ENCODE measurements around the gene PLPP3. TPM values are rescaled to one million over a fixed set of nuclear protein-coding genes. Genes with fewer than 3 reads are reported as not detected.

The PLPP3 gene
- total RNA-seq, 1 donor from 2014 or later = not detected

DNA sequence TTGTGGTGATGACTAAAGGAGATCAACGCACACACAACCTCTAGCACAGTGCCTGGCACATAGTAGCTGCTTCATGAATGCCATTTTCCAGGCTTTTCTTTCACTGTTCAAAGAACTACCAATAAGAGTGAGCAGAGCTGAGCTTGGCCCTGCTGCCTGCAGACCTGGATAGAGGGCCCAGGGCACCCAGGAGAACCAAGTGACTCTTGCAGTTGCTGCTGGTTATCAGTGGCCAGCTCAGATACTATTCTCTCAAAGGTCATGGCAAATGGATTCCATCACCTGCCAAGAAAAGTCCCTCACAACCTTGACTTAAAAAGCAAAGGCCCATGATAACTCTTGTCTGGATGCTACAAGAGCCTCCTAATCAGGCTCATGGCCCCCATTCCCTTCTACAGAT lies 41.7 kb downstream of the PLPP3 start:
- no peaks in the 10 kb centered on the region for H3K9me3 Mint-ChIP-seq
- no peak overlapping the region for H3K27ac Mint-ChIP-seq
- H3K27me3 Mint-ChIP-seq (ENCODE audit: low read depth) = no peaks in the 10 kb centered on the region
- H3K4me3 Mint-ChIP-seq (ENCODE audit: low read depth) = no peak overlapping the region
- no peak for DNase-seq (ENCODE audit: low spot score)
- no peaks in the 10 kb centered on the region for H3K36me3 Mint-ChIP-seq (ENCODE audit: low read depth)
- intact Hi-C loops (cut with micrococcal nuclease) = no loop called here
- no peaks in the 10 kb centered on the region for H3K4me1 Mint-ChIP-seq (ENCODE audit: low read depth)

DNA sequence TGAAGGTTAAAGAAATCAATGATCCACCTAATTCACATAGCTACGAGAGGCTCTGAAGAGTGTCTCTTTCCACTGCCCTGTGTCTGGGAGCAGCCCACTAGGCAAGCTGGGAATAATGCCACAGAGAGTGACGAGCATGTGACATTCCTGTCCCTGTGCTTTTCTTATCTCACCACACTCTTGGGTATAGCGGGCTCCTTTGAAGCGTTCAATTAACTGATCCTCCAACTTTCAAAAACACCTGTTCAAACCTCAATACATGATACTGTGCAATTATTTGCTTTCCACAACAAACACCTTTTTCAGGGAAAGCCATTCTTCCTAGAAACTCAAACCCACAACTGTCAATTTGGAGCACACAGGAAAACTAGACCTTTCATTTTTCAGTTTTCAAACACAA lies 43.4 kb downstream of the PLPP3 start:
- H3K9me3 Mint-ChIP-seq = no peaks in the 10 kb centered on the region
- no peak overlapping the region for H3K27ac Mint-ChIP-seq
- H3K27me3 Mint-ChIP-seq (ENCODE audit: low read depth) = no peaks in the 10 kb centered on the region
- DNase-seq (ENCODE audit: low spot score) = no peak
- intact Hi-C loops (cut with micrococcal nuclease) = no loop called here
- H3K4me3 Mint-ChIP-seq (ENCODE audit: low read depth) = no peak overlapping the region
- H3K4me1 Mint-ChIP-seq (ENCODE audit: low read depth) = no peaks in the 10 kb centered on the region
- no peaks in the 10 kb centered on the region for H3K36me3 Mint-ChIP-seq (ENCODE audit: low read depth)

DNA sequence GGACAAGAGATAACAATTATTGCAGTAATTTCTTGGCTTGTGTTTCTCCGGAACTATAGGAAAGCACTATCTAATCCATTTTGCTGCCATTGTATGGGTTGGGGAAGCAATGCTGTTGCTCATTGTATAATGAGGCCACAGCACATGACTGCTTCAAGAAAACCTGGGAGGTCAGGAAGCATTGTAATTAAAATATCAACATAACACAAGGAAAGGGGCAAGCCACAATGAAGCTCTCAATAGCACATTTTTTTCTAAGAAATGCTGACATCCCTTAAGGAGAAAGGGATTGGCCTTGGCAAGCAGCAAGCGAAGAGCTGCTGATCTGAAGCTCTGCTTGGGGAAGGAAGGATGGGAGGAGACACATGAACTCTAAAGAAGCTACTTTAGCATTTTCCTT lies 44.0 kb downstream of the PLPP3 start:
- Mint-ChIP-seq H3K27me3 (ENCODE audit: low read depth) (no peaks in the 10 kb centered on the region), H3K36me3 (ENCODE audit: low read depth) (no peaks in the 10 kb centered on the region), H3K4me3 (ENCODE audit: low read depth) (no peak overlapping the region), H3K27ac (no peak overlapping the region), H3K4me1 (ENCODE audit: low read depth) (no peaks in the 10 kb centered on the region), H3K9me3 (no peaks in the 10 kb centered on the region)
- no peak for DNase-seq (ENCODE audit: low spot score)
- intact Hi-C loops (cut with micrococcal nuclease) = no loop called here

DNA sequence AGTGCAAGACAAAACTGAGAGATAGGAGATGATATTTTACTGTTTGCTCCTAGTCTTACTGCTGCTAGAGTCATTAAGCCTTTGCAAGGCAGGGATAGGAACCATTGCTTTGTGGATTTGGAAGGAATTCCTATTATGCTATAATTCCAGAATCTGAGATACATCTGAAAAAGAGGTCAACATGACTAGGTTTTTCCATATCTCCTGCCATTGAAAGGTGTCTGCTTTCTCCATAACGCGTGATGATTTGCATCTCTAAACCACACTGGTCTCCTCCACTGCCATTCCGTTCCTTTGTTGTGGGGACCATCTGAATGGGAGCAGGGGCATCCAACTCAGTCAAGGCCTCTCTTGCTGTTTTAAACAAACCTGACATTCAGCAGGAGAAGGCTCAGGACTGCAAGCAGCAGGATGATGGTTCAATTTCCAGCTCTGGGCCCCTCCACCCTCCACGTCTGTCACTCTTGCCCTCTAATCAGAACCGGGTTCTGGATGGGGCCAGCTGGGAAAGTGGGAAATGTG lies 45.2 kb downstream of the PLPP3 start:
- intact Hi-C loops (cut with micrococcal nuclease) = no loop called here
- Mint-ChIP-seq H3K4me1 (ENCODE audit: low read depth) (no peaks in the 10 kb centered on the region), H3K4me3 (ENCODE audit: low read depth) (no peak overlapping the region), H3K9me3 (no peaks in the 10 kb centered on the region), H3K27ac (no peak overlapping the region), H3K36me3 (ENCODE audit: low read depth) (no peaks in the 10 kb centered on the region), H3K27me3 (ENCODE audit: low read depth) (no peaks in the 10 kb centered on the region)
- DNase-seq (ENCODE audit: low spot score) = no peak

GRCh38 chr1:56533621-56534020 lies 45.7 kb downstream of the PLPP3 start:
- H3K27ac Mint-ChIP-seq = no peak overlapping the region
- intact Hi-C loops (cut with micrococcal nuclease) = no loop called here
- no peak for DNase-seq (ENCODE audit: low spot score)
- H3K4me1 Mint-ChIP-seq (ENCODE audit: low read depth) = no peaks in the 10 kb centered on the region
- H3K27me3 Mint-ChIP-seq (ENCODE audit: low read depth) = no peaks in the 10 kb centered on the region
- H3K9me3 Mint-ChIP-seq = no peaks in the 10 kb centered on the region
- no peak overlapping the region for H3K4me3 Mint-ChIP-seq (ENCODE audit: low read depth)
- no peaks in the 10 kb centered on the region for H3K36me3 Mint-ChIP-seq (ENCODE audit: low read depth)

DNA sequence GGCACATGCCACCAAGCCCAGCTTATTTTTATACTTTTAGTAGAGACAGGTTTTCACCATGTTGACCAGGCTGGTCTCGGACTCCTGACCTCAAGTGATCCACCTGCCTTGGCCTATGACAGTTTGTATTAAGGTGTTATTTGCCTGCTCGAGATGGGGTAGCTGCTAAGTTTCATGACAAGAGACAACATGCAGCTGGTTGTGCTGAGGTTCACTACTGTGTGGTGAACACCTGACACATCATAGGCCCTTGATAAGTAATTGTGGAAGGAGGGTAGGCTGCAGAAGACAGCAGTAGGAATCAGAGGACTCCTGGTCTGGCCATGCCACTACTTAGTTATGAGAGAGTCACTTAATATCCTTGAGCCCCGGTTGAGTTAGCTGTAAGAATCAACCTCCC lies 46.2 kb downstream of the PLPP3 start:
- H3K27ac Mint-ChIP-seq = no peak overlapping the region
- no peak overlapping the region for H3K4me3 Mint-ChIP-seq (ENCODE audit: low read depth)
- H3K36me3 Mint-ChIP-seq (ENCODE audit: low read depth) = no peaks in the 10 kb centered on the region
- H3K4me1 Mint-ChIP-seq (ENCODE audit: low read depth) = no peaks in the 10 kb centered on the region
- DNase-seq (ENCODE audit: low spot score) = no peak
- H3K27me3 Mint-ChIP-seq (ENCODE audit: low read depth) = no peaks in the 10 kb centered on the region
- H3K9me3 Mint-ChIP-seq = no peaks in the 10 kb centered on the region
- intact Hi-C loops (cut with micrococcal nuclease) = no loop called here

DNA sequence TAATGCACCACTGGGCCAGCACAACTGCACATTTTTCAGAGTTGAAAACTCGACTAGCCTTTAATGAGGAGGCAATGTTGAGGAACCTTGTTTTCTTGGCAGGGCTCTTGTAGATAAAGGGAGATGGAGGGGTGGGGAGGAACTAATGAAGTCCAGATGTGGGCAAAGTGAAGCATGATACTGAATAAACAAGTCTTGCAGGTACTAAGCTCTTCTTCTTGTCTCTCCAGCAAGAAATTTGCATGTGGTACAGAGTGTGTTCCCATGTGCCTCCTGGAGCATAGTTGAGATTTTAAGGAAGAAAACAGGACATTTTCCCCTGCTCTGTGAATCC lies 47.0 kb downstream of the PLPP3 start:
- H3K4me3 Mint-ChIP-seq (ENCODE audit: low read depth) = no peak overlapping the region
- intact Hi-C loops (cut with micrococcal nuclease) = no loop called here
- H3K27me3 Mint-ChIP-seq (ENCODE audit: low read depth) = no peaks in the 10 kb centered on the region
- H3K27ac Mint-ChIP-seq = no peak overlapping the region
- H3K9me3 Mint-ChIP-seq = no peaks in the 10 kb centered on the region
- no peaks in the 10 kb centered on the region for H3K4me1 Mint-ChIP-seq (ENCODE audit: low read depth)
- DNase-seq (ENCODE audit: low spot score) = no peak
- no peaks in the 10 kb centered on the region for H3K36me3 Mint-ChIP-seq (ENCODE audit: low read depth)

DNA sequence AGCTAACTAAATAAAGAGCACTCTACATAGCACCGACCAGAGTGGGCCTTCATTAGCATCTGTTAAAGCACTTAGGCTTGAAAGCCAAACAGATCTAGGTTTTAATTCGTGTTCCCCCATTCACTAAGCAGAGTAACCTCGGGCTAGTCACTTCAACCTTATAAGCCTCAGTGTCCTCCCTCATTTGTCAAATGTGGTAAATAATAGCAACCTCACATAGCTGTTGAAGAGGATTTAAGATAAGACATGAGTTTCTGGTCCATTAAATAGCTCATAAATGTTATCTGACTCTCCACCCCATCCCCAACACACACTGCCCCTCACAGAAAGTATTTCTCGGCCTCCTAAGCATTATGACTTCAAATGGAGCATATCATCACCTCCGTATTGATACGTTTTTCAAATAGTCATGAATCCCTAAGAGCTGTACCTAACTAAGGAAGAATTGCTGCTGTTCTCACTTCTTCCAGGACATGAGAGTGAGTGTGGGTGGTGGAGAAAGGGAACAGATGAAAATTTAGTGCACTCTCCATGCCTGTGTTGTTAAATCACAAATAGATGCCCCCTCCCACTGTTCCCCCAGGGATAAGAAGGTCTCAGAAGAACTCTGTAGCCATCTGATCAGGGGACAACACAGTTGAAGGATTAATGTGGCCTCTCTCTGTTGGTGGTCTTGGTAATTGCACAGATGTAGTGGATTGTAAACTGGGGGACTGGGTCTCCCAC lies 47.6 kb downstream of the PLPP3 start:
- no peak for DNase-seq (ENCODE audit: low spot score)
- no peaks in the 10 kb centered on the region for H3K9me3 Mint-ChIP-seq
- no peaks in the 10 kb centered on the region for H3K4me1 Mint-ChIP-seq (ENCODE audit: low read depth)
- no peak overlapping the region for H3K27ac Mint-ChIP-seq
- no peaks in the 10 kb centered on the region for H3K36me3 Mint-ChIP-seq (ENCODE audit: low read depth)
- no peak overlapping the region for H3K4me3 Mint-ChIP-seq (ENCODE audit: low read depth)
- no peaks in the 10 kb centered on the region for H3K27me3 Mint-ChIP-seq (ENCODE audit: low read depth)
- intact Hi-C loops (cut with micrococcal nuclease) = no loop called here

GRCh38 chr1:56529801-56530200 lies 49.6 kb downstream of the PLPP3 start:
- no peaks in the 10 kb centered on the region for H3K36me3 Mint-ChIP-seq (ENCODE audit: low read depth)
- H3K9me3 Mint-ChIP-seq = no peaks in the 10 kb centered on the region
- H3K4me3 Mint-ChIP-seq (ENCODE audit: low read depth) = no peak overlapping the region
- DNase-seq (ENCODE audit: low spot score) = no peak
- no peaks in the 10 kb centered on the region for H3K27me3 Mint-ChIP-seq (ENCODE audit: low read depth)
- H3K27ac Mint-ChIP-seq = no peak overlapping the region
- intact Hi-C loops (cut with micrococcal nuclease) = no loop called here
- peaks cover 4% of the 10 kb centered on the region for H3K4me1 Mint-ChIP-seq (ENCODE audit: low read depth)

- Mint-ChIP-seq H3K36me3 (ENCODE audit: low read depth) (no peaks in the 10 kb centered on the region), H3K4me3 (ENCODE audit: low read depth) (no peak overlapping the region), H3K27me3 (ENCODE audit: low read depth) (no peaks in the 10 kb centered on the region), H3K27ac (no peak overlapping the region), H3K4me1 (ENCODE audit: low read depth) (peaks cover 4% of the 10 kb centered on the region), H3K9me3 (no peaks in the 10 kb centered on the region)
- intact Hi-C loops (cut with micrococcal nuclease) = no loop called here
- no peak for DNase-seq (ENCODE audit: low spot score)
Measured at GRCh38 chr1:56527548-56528302, 51.6 kb downstream of the PLPP3 start.

GRCh38 chr1:56526571-56527174 lies 52.7 kb downstream of the PLPP3 start:
- H3K27ac Mint-ChIP-seq = no peak overlapping the region
- H3K36me3 Mint-ChIP-seq (ENCODE audit: low read depth) = no peaks in the 10 kb centered on the region
- intact Hi-C loops (cut with micrococcal nuclease) = no loop called here
- H3K4me1 Mint-ChIP-seq (ENCODE audit: low read depth) = peaks cover 4% of the 10 kb centered on the region
- no peaks in the 10 kb centered on the region for H3K9me3 Mint-ChIP-seq
- no peak for DNase-seq (ENCODE audit: low spot score)
- no peaks in the 10 kb centered on the region for H3K27me3 Mint-ChIP-seq (ENCODE audit: low read depth)
- H3K4me3 Mint-ChIP-seq (ENCODE audit: low read depth) = no peak overlapping the region

GRCh38 chr1:56525489-56526041 lies 53.8 kb downstream of the PLPP3 start:
- Mint-ChIP-seq H3K9me3 (no peaks in the 10 kb centered on the region), H3K27ac (no peak overlapping the region), H3K27me3 (ENCODE audit: low read depth) (no peaks in the 10 kb centered on the region), H3K4me3 (ENCODE audit: low read depth) (no peak overlapping the region), H3K36me3 (ENCODE audit: low read depth) (no peaks in the 10 kb centered on the region), H3K4me1 (ENCODE audit: low read depth) (peaks cover 4% of the 10 kb centered on the region)
- DNase-seq (ENCODE audit: low spot score) = no peak
- intact Hi-C loops (cut with micrococcal nuclease) = no loop called here

- Mint-ChIP-seq H3K27me3 (ENCODE audit: low read depth) (no peaks in the 10 kb centered on the region), H3K4me1 (ENCODE audit: low read depth) (peaks cover 4% of the 10 kb centered on the region), H3K36me3 (ENCODE audit: low read depth) (no peaks in the 10 kb centered on the region), H3K9me3 (no peaks in the 10 kb centered on the region), H3K4me3 (ENCODE audit: low read depth) (no peak overlapping the region), H3K27ac (no peak overlapping the region)
- intact Hi-C loops (cut with micrococcal nuclease) = no loop called here
- DNase-seq (ENCODE audit: low spot score) = no peak
Measured at GRCh38 chr1:56524263-56524662, 55.1 kb downstream of the PLPP3 start.

All from activated T-helper 2 cell treated with anti-CD3 and anti-CD28 coated beads, Interferon-gamma antibody, Interleukin-2, Interleukin-4, amounts not matched to agents 10 μg/mL and 5 μg/mL and 100 μg/mL, durations not matched to agents 14 hours and 24 hours and 36 hours (primary cell).